Hepatocyte (in vitro differentiated cells): ENCODE data around the gene WDR46.

Experiments
- CTCF ChIP-seq: fragments of 200-600 bp; sonication (generic); IDR thresholded peaks from 2 replicates; pipeline ENCODE4 v1.5.1; 2016; ENCODE audit warnings: antibody characterized with exemption, mild to moderate bottlenecking; ENCODE audit not compliant: poor library complexity
- EZH2phosphoT487 ChIP-seq: fragments of 200-600 bp; sonication (generic); IDR thresholded peaks from one replicate; pipeline ENCODE4 v1.6.1; 2018; ENCODE audit warnings: antibody characterized with exemption, mild to moderate bottlenecking, low read depth, moderate library complexity; ENCODE audit not compliant: unreplicated experiment, severe bottlenecking

DNA sequence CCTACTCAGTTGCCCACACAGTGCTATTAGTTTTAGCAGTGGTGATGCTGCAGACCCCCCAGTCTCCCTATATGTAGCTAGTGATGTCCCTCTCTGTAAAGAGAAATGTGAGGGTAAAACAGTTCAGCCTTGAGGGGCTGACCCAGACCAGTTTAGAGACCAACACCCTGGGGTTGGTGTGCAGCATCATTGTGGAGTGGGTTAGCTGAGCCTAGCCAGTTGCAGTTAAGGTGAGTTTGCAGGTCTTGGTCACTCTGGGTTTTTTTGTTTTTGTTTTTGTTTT lies 12.5 kb downstream of the WDR46 start:
- no peak for TF ChIP-seq CTCF
- no peak for TF ChIP-seq EZH2phosphoT487
